Astrocyte (in vitro differentiated cells and primary cell): ENCODE results near the gene LCE4A. TPM values are rescaled to one million over a fixed set of nuclear protein-coding genes. Genes with fewer than 3 reads are reported as not detected.

ENCODE experiments used
- DNase-seq: peaks from one replicate; pipeline ENCODE4 v3.0.0-alpha.2; 2010; ENCODE audit warnings: low read depth
- FAIRE-seq: peaks from 2 replicates; lab custom pipeline; 2011; peaks lifted over from hg19 to GRCh38; lab: Jason Lieb, UNC
- H2AFZ ChIP-seq: 2 replicates; pipeline ENCODE4 v1.6.0; 2012; ENCODE audit warnings: low read depth, low read length, inconsistent platforms
- H3K27ac ChIP-seq: 2 replicates; pipeline ENCODE4 v1.5.1; 2011; ENCODE audit warnings: low read depth, low read length, inconsistent platforms
- H3K27me3 ChIP-seq: 2 replicates; pipeline ENCODE4 v1.6.0; 2011; ENCODE audit warnings: low read length, inconsistent platforms; ENCODE audit not compliant: insufficient read depth
- H3K36me3 ChIP-seq: 2 replicates; pipeline ENCODE4 v1.5.1; 2011; ENCODE audit warnings: low read length, inconsistent platforms; ENCODE audit not compliant: insufficient read depth
- H3K4me1 ChIP-seq: 2 replicates; pipeline ENCODE4 v1.5.1; 2011; ENCODE audit warnings: low read length, inconsistent platforms; ENCODE audit not compliant: insufficient read depth
- H3K4me2 ChIP-seq: 2 replicates; pipeline ENCODE4 v1.6.0; 2012; ENCODE audit warnings: low read length, inconsistent platforms
- H3K4me3 ChIP-seq: 2 replicates; pipeline ENCODE4 v1.5.1; 2011; ENCODE audit warnings: low read depth, mild to moderate bottlenecking, low read length, inconsistent platforms; ENCODE audit not compliant: insufficient read depth
- H3K79me2 ChIP-seq: 2 replicates; pipeline ENCODE4 v1.6.0; 2012; ENCODE audit warnings: mild to moderate bottlenecking, low read length, inconsistent platforms; ENCODE audit not compliant: insufficient read depth
- H3K9ac ChIP-seq: 2 replicates; pipeline ENCODE4 v1.6.0; 2012; ENCODE audit warnings: mild to moderate bottlenecking, low read length, inconsistent platforms
- H3K9me3 ChIP-seq: 2 replicates; pipeline ENCODE4 v1.5.1; 2012; ENCODE audit warnings: low read depth, mild to moderate bottlenecking, low read length, inconsistent platforms; ENCODE audit not compliant: insufficient read depth
- H4K20me1 ChIP-seq: 2 replicates; pipeline ENCODE4 v1.6.0; 2012; ENCODE audit warnings: low read length, inconsistent platforms; ENCODE audit not compliant: insufficient read depth
- H3K27ac Mint-ChIP-seq: one replicate; pipeline ENCODE4 v1.8.0; 2021; ENCODE audit warnings: mild to moderate bottlenecking, mixed read lengths; ENCODE audit not compliant: unreplicated experiment
- H3K27me3 Mint-ChIP-seq: one replicate; pipeline ENCODE4 v1.8.0; 2021; ENCODE audit warnings: low read depth, mixed read lengths; ENCODE audit not compliant: unreplicated experiment
- H3K36me3 Mint-ChIP-seq: one replicate; pipeline ENCODE4 v1.8.0; 2021; ENCODE audit warnings: low read depth, mixed read lengths; ENCODE audit not compliant: unreplicated experiment
- H3K4me1 Mint-ChIP-seq: one replicate; pipeline ENCODE4 v1.8.0; 2021; ENCODE audit warnings: low read depth, mixed read lengths; ENCODE audit not compliant: unreplicated experiment
- H3K4me3 Mint-ChIP-seq: one replicate; pipeline ENCODE4 v1.8.0; 2021; ENCODE audit warnings: mild to moderate bottlenecking, moderate library complexity, mixed read lengths; ENCODE audit not compliant: unreplicated experiment
- H3K9me3 Mint-ChIP-seq: one replicate; pipeline ENCODE4 v1.8.0; 2021; ENCODE audit warnings: mild to moderate bottlenecking, mixed read lengths; ENCODE audit not compliant: unreplicated experiment
- CTCF ChIP-seq: IDR thresholded peaks from 2 replicates; pipeline ENCODE4 v1.5.1; 2011; ENCODE audit warnings: low read depth, mild to moderate bottlenecking, inconsistent platforms, low read length, moderate library complexity; ENCODE audit not compliant: insufficient read depth
- EZH2 ChIP-seq: IDR thresholded peaks from 2 replicates; pipeline ENCODE4 v1.6.1; 2012; ENCODE audit warnings: mild to moderate bottlenecking, low read length, inconsistent platforms; ENCODE audit not compliant: insufficient read depth
- total RNA-seq: library from RNA; stranded (reverse); gene quantifications from 2 replicates; pipeline ENCODE4 v1.2.1, GENCODE V29; 2021

LCE4A gene
- total RNA-seq, 1 donor from 2014 or later = not detected

- FAIRE-seq (no peak), DNase-seq (no peak)
- Histone ChIP-seq H4K20me1 (no peaks in the 10 kb centered on the region), H3K9me3 (no peaks in the 10 kb centered on the region), H3K36me3 (no peaks in the 10 kb centered on the region), H3K79me2 (no peaks in the 10 kb centered on the region), H3K4me3 (no peak overlapping the region), H2AFZ (no peak overlapping the region), H3K9ac (no peak overlapping the region), H3K4me1 (no peaks in the 10 kb centered on the region), H3K27ac (no peak overlapping the region), H3K27me3 (no peaks in the 10 kb centered on the region), H3K4me2 (no peak overlapping the region)
- no peaks in the 10 kb centered on the region for H3K36me3 Mint-ChIP-seq
- no peak overlapping the region for H3K4me3 Mint-ChIP-seq
- H3K27ac Mint-ChIP-seq = no peak overlapping the region
- TF ChIP-seq EZH2 (no peak), CTCF (no peak)
- H3K27me3 Mint-ChIP-seq = peaks cover 16% of the 10 kb centered on the region
- H3K4me1 Mint-ChIP-seq = no peaks in the 10 kb centered on the region
- H3K9me3 Mint-ChIP-seq = no peaks in the 10 kb centered on the region
These were observed 17.3 kb downstream of the LCE4A start for GRCh38 chr1:152725261-152725660.

- no peak for DNase-seq
- FAIRE-seq = no peak
- Histone ChIP-seq H3K9ac (no peak overlapping the region), H3K4me3 (no peak overlapping the region), H3K79me2 (no peaks in the 10 kb centered on the region), H3K27me3 (no peaks in the 10 kb centered on the region), H2AFZ (no peak overlapping the region), H3K9me3 (no peaks in the 10 kb centered on the region), H3K36me3 (no peaks in the 10 kb centered on the region), H4K20me1 (no peaks in the 10 kb centered on the region), H3K4me1 (no peaks in the 10 kb centered on the region), H3K4me2 (no peak overlapping the region), H3K27ac (no peak overlapping the region)
- no peak for TF ChIP-seq EZH2
- TF ChIP-seq CTCF = no peak
- Mint-ChIP-seq H3K4me1 (no peaks in the 10 kb centered on the region), H3K9me3 (no peaks in the 10 kb centered on the region), H3K27ac (no peak overlapping the region), H3K4me3 (no peak overlapping the region), H3K36me3 (no peaks in the 10 kb centered on the region), H3K27me3 (peaks cover 4% of the 10 kb centered on the region)
These were observed 21.0 kb downstream of the LCE4A start for GRCh38 chr1:152728986-152729385.

- H4K20me1 ChIP-seq = no peaks in the 10 kb centered on the region
- H3K27me3 ChIP-seq = no peaks in the 10 kb centered on the region
- no peaks in the 10 kb centered on the region for H3K9me3 ChIP-seq
- no peak overlapping the region for H3K27ac ChIP-seq
- no peaks in the 10 kb centered on the region for H3K79me2 ChIP-seq
- DNase-seq = no peak
- Mint-ChIP-seq H3K4me1 (no peaks in the 10 kb centered on the region), H3K4me3 (no peak overlapping the region), H3K27ac (no peak overlapping the region), H3K27me3 (peaks cover 3% of the 10 kb centered on the region), H3K36me3 (no peaks in the 10 kb centered on the region), H3K9me3 (peaks cover 2% of the 10 kb centered on the region)
- H3K4me2 ChIP-seq = no peak overlapping the region
- TF ChIP-seq CTCF (no peak), EZH2 (no peak)
- H3K4me3 ChIP-seq = no peak overlapping the region
- H2AFZ ChIP-seq = no peak overlapping the region
- FAIRE-seq = no peak
- H3K9ac ChIP-seq = no peak overlapping the region
- no peaks in the 10 kb centered on the region for H3K36me3 ChIP-seq
- H3K4me1 ChIP-seq = no peaks in the 10 kb centered on the region
These were observed 27.7 kb downstream of the LCE4A start for GRCh38 chr1:152735648-152736047.
